GM18517 (cell line): ENCODE measurements around the gene CHML.

Experiments used
- ATAC-seq: cut with Tn5 transposase; IDR thresholded peaks from one replicate; pipeline ENCODE4 v1.9.1; 2021; ENCODE audit warnings: mild to moderate bottlenecking, moderate library complexity; ENCODE audit not compliant: unreplicated experiment

Gene CHML

DNA sequence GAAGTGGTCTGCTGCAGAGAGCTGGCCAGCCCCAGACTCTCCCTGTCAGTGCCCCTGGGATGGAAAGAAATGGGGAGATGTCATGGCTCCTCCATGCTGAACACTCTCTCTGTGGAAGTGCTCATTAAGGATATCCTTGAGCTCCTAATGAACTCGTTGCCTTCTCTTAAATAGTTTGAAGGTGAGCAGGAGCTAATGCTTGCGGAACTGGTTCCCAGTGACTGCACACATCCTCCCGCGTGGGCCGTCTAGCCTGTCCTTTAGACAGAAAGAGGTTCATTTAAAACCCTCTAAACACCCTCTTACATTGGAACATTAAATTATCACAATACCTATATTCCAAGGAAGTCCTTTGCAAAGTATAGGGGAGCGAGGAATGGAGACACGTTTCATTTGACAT is 6.0 kb upstream of the CHML start:
- no peak for ATAC-seq

DNA sequence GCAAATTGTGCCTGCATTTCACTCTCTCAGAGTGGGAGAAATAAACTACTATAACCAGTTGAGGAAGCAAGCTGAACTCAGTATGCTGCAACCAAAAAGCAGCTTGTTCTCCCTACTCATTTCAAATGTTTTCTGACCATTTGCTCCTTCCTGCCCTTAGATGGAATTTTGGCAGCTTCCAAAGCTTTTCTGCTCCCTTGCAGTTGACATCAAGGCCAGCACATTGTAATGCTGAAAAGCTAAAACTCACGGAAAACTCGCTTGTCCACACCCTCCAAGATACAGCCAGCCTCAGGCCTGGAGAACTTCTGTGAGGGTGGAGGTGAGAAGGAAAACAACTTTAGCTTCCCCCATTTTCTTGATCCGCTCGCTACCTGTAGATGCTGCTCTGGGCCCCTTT is 5.0 kb upstream of the CHML start:
- ATAC-seq, result no peak

DNA sequence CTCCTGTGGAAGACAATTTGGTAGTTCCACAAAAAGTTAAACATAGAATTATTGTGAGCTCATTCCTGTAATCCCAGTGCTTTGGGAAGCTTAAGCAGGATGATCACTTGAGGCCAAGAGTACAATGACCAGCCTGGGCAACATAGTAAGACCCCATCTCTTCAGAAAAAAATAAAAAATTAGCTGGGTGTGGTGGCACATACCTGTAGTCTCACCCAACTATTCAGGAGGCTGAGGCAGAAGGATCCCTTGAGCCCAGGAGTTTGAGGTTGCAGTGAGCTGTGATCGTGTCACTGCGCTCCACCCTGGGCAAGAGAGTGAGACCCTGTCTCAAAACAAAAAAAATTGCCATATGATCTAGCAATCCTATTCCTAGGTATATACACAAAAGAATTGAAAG is 4.1 kb upstream of the CHML start:
- no peak for ATAC-seq

DNA sequence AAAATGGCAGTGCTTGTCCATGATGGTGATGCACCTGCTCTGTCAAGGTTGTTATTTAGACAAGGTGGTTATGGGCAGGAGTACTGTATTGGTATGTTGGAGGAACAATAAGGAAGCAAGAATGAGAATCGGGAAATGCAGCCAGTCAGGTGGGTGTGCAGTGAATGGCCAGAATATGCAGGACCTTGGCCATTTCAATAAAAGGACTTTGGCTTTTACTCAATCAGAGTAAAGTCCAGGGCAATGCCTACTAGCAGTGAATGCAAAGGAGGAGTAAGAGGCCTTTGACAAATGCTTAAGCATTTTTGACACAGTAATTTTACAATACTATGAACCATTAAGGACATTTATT is 2.4 kb upstream of the CHML start:
- ATAC-seq, result no peak

- ATAC-seq, result no peak
Measured at GRCh38 chr1:241641773-241642592, 1.8 kb upstream of the CHML start.

DNA sequence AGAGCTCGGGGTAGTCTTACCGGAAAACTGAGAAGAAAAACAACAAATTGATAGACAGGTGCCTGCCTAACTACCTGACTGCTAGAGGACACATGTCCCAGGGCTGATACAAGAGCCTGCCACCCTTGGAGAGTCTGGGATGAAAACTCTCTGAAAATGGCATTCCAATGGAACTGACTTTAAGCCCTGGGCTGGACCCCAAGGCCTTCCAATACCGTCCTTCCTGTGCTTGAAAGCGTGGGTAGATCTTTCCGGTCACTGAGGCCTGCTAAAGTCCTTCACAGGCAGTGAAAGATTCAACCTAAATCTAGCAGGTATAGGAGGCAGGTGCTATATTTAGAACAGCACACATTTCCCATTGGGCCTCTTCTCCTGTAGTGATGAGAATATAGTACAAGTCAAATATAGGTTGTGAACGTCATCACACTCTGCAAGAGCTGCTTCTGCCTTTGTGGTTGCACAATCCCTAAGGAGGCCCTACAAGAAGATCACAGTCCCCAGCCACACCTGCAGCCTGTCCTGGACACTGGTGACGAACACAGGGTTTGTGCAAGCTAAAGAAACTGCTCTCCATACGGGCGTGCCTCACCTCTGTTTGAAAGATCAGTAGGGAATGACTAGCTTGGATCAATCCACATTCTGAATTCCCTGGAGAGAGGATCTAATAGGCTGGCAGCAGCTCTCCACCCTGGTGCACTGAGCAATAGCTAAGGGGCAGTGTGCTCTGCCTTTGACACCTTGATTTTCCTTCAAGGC is 876 bp upstream of the CHML start:
- no peak for ATAC-seq

DNA sequence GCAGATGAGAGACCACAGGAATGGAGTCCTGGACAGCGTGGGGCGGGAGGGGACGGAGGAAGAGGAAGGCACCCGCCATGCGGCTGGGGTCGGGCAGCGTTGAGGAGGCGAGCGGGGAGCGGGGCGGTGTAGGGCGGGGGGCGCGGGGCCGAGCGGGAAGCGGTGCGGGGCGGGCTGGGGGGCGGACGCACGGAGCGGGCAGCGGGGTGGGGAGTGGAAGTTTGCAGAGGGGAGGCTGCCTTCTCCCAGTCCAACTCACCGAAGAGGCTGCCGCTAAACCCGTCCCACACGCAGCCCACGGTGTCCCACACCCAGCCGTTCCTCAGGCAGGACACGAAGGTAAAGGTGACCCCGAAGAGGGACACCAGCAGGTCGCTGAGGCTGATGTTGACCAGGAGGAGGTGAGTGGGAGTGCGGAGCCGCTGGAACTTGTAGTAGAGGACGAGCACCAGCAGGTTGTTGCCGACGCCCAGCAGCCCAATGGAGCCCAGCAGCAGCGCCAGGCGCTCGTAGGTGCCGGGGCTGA is 483 bp downstream of the CHML start:
- peak; percentile 48 for ATAC-seq

- no peak for ATAC-seq
Measured at GRCh38 chr1:241638909-241639622, 1.1 kb downstream of the CHML start.

DNA sequence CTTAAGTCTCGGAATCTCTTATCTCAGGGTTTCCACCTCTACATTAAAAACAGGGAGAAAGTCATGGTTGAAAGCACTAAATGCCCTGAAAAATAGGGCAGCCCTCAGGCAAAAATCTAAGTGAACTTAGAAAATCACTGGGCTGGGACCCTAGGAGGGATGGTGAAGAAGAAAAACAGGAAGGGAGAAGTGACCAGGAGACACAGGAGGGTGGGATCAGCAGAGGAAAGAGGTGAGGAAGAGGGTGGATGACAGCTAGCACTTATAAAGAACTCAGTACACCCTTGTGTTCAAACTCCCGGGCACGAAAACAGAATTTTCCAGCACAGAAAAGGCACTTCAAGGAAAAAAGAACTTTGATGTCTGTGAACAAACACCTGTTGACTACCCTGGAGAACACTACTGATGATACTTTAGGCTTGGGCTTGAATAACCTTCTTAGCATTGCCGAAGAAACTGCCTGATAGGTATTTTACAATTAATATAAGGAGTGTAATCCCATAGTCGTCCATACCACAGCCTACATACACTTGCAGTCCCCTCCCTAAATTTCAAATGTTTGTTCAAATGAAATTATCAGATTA is 2.0 kb downstream of the CHML start:
- ATAC-seq, result no peak

DNA sequence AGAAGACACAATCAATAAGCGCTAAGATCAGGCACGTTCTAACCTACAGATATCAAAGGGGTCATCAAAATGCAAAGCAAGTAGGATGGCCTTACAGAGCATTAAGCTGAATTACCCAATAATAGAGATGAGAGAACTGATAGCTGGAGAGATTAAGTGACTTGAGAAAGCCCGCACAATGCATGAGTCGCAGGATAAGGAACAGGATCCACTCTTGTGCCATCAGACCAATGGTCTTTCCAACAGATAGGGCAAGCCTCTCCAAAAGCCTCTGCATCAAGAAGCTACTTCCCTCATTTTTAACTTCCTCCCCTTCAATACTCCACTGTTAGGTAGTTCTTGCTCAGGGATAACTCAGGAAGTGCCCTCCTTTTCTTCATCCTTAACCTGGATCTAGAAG is 2.6 kb downstream of the CHML start:
- ATAC-seq, result no peak

DNA sequence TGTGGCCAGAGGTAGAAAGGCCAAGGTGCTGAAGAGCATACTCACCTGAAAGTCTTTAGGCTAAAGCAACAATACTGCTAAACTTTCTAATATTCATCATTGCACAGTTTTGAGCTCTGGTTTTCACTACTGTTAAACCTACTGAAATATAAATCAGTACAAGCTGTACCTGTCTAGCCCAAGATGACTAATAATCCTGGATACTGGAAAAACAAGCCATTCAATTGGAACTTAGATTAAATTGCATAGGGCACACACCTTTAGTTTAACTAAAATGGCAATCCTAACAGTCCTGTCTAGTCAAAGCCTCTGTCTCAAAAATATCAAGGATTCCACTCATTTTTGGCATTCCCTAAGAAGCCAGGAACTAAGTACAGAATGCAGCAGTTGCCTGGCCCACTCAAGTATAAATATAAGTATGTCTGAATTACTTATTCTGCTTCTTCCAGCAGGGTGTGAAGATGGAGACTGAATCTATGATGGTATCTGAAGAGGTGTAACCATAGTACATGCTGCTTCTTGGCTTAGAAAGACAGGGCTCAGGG is 3.1 kb downstream of the CHML start:
- ATAC-seq, result no peak

GRCh38 chr1:241636291-241636690 is 3.9 kb downstream of the CHML start:
- no peak for ATAC-seq

DNA sequence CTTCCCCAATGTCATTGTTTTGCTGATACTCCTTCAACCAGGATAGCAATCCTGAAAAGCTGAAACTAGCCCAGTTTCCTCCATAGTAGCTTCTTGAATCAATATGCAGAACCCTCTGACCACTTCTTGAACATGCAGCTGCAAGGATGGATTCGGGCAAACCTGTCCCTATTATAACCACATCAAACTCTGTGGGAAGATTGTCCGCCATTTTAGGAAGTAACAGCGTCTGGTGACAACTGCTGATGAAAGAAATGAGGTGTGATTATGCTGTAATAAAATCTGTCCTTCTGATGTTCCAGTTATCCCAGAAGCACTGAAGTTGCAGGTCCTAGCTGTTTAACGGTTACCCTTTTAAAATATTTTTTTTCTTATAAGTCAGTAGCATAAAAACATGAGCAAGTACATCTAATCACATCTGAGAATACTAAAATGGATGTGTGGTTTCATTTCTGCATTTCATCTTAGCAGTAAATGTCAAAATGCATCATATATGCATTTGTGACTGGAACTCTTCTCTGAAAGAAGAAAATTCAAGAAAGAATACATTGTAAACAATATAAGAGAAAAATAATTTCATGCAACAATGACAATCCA is 4.5 kb downstream of the CHML start:
- ATAC-seq, result peak; percentile 32

DNA sequence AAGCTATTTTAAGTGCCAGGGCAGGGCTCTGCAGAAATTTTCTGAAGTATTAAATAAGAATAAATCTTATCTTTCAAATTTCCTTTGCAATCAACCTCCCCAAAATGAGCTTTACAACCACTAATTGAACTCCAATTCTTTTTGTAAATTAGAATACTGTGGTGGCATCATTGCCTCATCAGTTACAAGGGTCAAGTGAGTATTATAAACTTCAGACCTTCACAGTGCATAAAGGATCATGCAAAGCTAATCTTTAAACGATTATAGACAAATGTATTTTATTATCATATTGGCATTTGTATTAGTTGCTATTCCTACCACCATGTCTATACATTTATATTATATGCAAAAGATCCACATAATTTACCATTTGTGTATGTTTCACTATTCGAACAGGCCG is 7.2 kb downstream of the CHML start:
- no peak for ATAC-seq

- ATAC-seq, result no peak
Measured at GRCh38 chr1:241631674-241632073, 8.5 kb downstream of the CHML start.

- no peak for ATAC-seq
Measured at GRCh38 chr1:241630899-241631298, 9.3 kb downstream of the CHML start.

DNA sequence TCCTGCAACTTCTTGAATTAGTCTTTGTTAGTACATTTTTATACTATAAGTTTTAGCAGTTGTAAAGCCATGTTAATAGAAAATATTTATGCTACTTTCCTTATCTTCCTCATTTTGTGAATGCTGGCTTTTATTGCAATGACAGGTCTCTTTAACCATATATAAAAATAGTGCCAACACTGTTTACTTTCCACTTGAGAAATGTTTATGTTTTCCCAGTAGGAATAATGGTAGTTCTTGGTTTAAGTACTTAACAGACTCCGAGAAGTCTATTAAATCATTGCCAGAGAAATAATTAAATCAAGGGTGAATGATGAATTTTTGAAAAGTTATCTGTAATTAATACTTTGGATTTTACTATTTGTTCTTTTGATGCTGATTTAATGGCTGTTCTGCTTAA is 9.7 kb downstream of the CHML start:
- no peak for ATAC-seq

GRCh38 chr1:241630005-241630404 is 10.2 kb downstream of the CHML start:
- ATAC-seq, result no peak

GRCh38 chr1:241627453-241628259 is 12.5 kb downstream of the CHML start:
- ATAC-seq, result peak; percentile 80

- ATAC-seq, result no peak
Measured at GRCh38 chr1:241624935-241625334, 15.2 kb downstream of the CHML start.
